Stomach (tissue), 4 donors: Measurements from ENCODE around the gene CCDC12.

Experiments used
- EP300 ChIP-seq: sonication (generic); formaldehyde crosslinking; IDR thresholded peaks from one replicate; pipeline ENCODE4 v1.6.1; 2017; ENCODE audit warnings: antibody characterized with exemption
- POLR2AphosphoS5 ChIP-seq, 3 donors: sonication (generic); formaldehyde crosslinking; IDR thresholded peaks; one replicate each; pipeline ENCODE4 v1.6.1; 2016; ENCODE audit warnings: antibody characterized with exemption in 3 of 3
- TF ChIP-seq, protein P1 (sequence below), 7 experiments: fragments of 450-650 bp in 4 of 7; fragments of 200-600 bp in 3 of 7; sonication (generic) in 3 of 7; IDR thresholded peaks; one replicate each; pipeline ENCODE4 v1.5.1; 2016 to 2019; ENCODE audit warnings: antibody characterized with exemption in 7 of 7, control low read depth in 2 of 7, mild to moderate bottlenecking in 1 of 7

DNA sequence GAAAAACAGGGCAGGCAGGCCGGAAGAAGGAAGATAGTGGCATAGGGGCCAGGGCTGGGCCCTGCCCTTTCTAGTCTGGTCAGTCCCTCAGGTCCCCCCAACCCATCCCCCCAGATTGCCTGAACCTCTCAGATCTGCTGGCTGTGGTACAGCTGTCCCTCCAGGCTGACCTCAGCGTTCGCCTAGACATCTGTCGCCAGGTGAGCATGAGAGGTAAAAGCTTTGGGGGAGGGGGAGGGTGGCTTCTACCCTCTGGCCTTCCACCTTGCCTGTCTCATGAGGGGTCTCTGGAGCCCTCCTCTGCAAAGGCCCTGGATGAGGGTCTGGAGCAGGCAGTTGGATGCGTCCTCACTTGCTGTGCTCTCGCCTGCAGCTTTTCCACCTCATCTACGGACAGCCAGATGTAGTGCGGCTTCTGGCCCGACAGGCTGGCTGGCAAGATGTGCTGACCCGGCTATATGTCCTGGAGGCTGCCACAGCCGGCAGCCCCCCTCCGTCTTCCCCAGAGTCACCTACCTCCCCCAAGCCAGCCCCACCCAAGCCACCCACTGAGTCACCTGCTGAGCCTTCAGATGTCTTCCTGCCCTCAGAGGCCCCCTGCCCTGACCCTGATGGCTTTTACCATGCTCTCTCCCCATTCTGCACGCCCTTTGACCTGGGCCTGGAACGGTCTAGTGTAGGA is 23.1 kb upstream of the CCDC12 start:
- TF ChIP-seq, protein P1, sequence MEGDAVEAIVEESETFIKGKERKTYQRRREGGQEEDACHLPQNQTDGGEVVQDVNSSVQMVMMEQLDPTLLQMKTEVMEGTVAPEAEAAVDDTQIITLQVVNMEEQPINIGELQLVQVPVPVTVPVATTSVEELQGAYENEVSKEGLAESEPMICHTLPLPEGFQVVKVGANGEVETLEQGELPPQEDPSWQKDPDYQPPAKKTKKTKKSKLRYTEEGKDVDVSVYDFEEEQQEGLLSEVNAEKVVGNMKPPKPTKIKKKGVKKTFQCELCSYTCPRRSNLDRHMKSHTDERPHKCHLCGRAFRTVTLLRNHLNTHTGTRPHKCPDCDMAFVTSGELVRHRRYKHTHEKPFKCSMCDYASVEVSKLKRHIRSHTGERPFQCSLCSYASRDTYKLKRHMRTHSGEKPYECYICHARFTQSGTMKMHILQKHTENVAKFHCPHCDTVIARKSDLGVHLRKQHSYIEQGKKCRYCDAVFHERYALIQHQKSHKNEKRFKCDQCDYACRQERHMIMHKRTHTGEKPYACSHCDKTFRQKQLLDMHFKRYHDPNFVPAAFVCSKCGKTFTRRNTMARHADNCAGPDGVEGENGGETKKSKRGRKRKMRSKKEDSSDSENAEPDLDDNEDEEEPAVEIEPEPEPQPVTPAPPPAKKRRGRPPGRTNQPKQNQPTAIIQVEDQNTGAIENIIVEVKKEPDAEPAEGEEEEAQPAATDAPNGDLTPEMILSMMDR (IDR thresholded peaks at IDR 0.05) = no peak
- TF ChIP-seq POLR2AphosphoS5 (IDR thresholded peaks at IDR 0.05) (no peak), EP300 (no peak)
